Vagina (tissue), 2 donors: Measurements from ENCODE around the gene PCBP3.

Source experiments
- POLR2A ChIP-seq, 2 donors: fragments of 450-650 bp; IDR thresholded peaks; one replicate each; pipeline ENCODE4 v1.6.1; 2017; ENCODE audit warnings: antibody characterized with exemption in 2 of 2, mild to moderate bottlenecking in 2 of 2, moderate library complexity in 2 of 2
- POLR2AphosphoS5 ChIP-seq, 2 donors: sonication (generic); formaldehyde crosslinking; IDR thresholded peaks; one replicate each; pipeline ENCODE4 v1.9.0; 2017; ENCODE audit warnings: antibody characterized with exemption in 2 of 2, mild to moderate bottlenecking in 2 of 2, low read depth in 1 of 2; ENCODE audit not compliant: insufficient read depth in 1 of 2
- TF ChIP-seq, protein P1 (sequence below), 3 experiments: fragments of 450-650 bp in 2 of 3; fragments of 200-600 bp in 1 of 3; sonication (generic) in 1 of 3; IDR thresholded peaks; one replicate each; pipeline ENCODE4 v1.5.1; 2017 to 2019; ENCODE audit warnings: antibody characterized with exemption in 3 of 3, mild to moderate bottlenecking in 2 of 3, moderate library complexity in 2 of 3

DNA sequence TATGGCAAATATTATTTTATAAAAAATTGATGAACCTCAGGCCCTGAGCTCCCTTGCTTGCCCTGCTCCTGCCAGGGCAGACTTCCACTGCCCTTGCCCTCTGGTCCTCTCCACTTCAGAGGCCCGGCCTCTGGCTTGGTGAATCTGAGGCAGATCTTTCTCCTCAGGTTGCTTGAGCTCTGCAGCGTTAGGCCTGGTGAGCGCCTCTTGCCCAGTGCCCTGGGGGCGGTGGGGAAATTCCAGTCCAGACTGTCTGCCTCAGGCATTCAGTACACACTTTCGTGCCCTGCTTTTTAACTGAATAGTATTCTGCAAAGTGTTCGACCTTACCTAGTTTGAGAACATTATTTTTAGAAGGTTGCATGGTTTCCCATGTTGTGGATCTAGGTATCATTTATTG, 98.2 kb downstream of the PCBP3 start:
- TF ChIP-seq, protein P1, sequence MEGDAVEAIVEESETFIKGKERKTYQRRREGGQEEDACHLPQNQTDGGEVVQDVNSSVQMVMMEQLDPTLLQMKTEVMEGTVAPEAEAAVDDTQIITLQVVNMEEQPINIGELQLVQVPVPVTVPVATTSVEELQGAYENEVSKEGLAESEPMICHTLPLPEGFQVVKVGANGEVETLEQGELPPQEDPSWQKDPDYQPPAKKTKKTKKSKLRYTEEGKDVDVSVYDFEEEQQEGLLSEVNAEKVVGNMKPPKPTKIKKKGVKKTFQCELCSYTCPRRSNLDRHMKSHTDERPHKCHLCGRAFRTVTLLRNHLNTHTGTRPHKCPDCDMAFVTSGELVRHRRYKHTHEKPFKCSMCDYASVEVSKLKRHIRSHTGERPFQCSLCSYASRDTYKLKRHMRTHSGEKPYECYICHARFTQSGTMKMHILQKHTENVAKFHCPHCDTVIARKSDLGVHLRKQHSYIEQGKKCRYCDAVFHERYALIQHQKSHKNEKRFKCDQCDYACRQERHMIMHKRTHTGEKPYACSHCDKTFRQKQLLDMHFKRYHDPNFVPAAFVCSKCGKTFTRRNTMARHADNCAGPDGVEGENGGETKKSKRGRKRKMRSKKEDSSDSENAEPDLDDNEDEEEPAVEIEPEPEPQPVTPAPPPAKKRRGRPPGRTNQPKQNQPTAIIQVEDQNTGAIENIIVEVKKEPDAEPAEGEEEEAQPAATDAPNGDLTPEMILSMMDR (IDR thresholded peaks at IDR 0.05), result no peak
- TF ChIP-seq POLR2AphosphoS5 (IDR thresholded peaks at IDR 0.05; ENCODE audit: insufficient read depth in 1 of 2, low read depth in 1 of 2), result no peak
- TF ChIP-seq POLR2A (IDR thresholded peaks at IDR 0.05), result no peak
